ENCODE results near the gene AQP4. TPM values are rescaled to one million over a fixed set of nuclear protein-coding genes. Genes with fewer than 3 reads are reported as not detected.

AQP4 gene
- total and polyA plus RNA-seq, 2 experiments from 2014 or later, result 4.9 to 12.8 TPM

- WGBS (ENCODE audit: low lambda C conversion rate, missing lambda C conversion rate), result 5% methylated on average over 40 of the region's 40 CpGs
- H4K20me1 ChIP-seq (ENCODE audit: insufficient read depth, poor library complexity, severe bottlenecking), result no peaks in the 10 kb centered on the region
- H2AFZ ChIP-seq, result peak overlapping the region; percentile 46
- H3K9me2 ChIP-seq (replicated peaks; ENCODE audit: insufficient read depth), result no peaks in the 10 kb centered on the region
- H3K36me3 ChIP-seq (replicated peaks; ENCODE audit: insufficient read depth, low read depth), result no peaks in the 10 kb centered on the region
- H3K4me1 ChIP-seq (ENCODE audit: insufficient read depth), result peaks cover 6% of the 10 kb centered on the region
- DNase-seq (ENCODE audit: low spot score), result peak; percentile 64
- no peak overlapping the region for H3K27ac ChIP-seq
- peak overlapping the region; percentile 7 for H3K4me3 ChIP-seq
- H3K4me2 ChIP-seq, result peak overlapping the region; percentile 93
- no peaks in the 10 kb centered on the region for H3K9me3 ChIP-seq (ENCODE audit: low read depth)
- TF ChIP-seq CTCF (IDR thresholded peaks at IDR 0.05; ENCODE audit: poor library complexity) (no peak), EZH2phosphoT487 (IDR thresholded peaks at IDR 0.05; ENCODE audit: low read depth, severe bottlenecking, unreplicated experiment) (no peak), EZH2 (IDR thresholded peaks at IDR 0.05; ENCODE audit: borderline replicate concordance) (no peak)
- H3K79me2 ChIP-seq, result no peaks in the 10 kb centered on the region
- peaks cover 16% of the 10 kb centered on the region for H3K27me3 ChIP-seq
Measured at GRCh38 chr18:26863122-26863879, 2.2 kb downstream of the AQP4 start.

GRCh38 chr18:26862084-26862483 lies 3.4 kb downstream of the AQP4 start:
- H3K36me3 ChIP-seq (replicated peaks; ENCODE audit: insufficient read depth, low read depth), result no peaks in the 10 kb centered on the region
- WGBS (ENCODE audit: low lambda C conversion rate, missing lambda C conversion rate), result 96% methylated on average over 5 of the region's 5 CpGs
- no peaks in the 10 kb centered on the region for H3K9me2 ChIP-seq (replicated peaks; ENCODE audit: insufficient read depth)

GRCh38 chr18:26854292-26854881 lies 11.1 kb downstream of the AQP4 start:
- WGBS (ENCODE audit: low lambda C conversion rate, missing lambda C conversion rate), result 68% methylated on average over 10 of the region's 10 CpGs
- Histone ChIP-seq H3K79me2 (no peaks in the 10 kb centered on the region), H3K36me3 (replicated peaks; ENCODE audit: insufficient read depth, low read depth) (no peaks in the 10 kb centered on the region), H3K27me3 (no peaks in the 10 kb centered on the region), H4K20me1 (ENCODE audit: insufficient read depth, poor library complexity, severe bottlenecking) (no peaks in the 10 kb centered on the region), H2AFZ (no peak overlapping the region), H3K4me1 (ENCODE audit: insufficient read depth) (no peaks in the 10 kb centered on the region), H3K4me3 (no peak overlapping the region), H3K9me2 (replicated peaks; ENCODE audit: insufficient read depth) (no peaks in the 10 kb centered on the region), H3K27ac (no peak overlapping the region), H3K9me3 (ENCODE audit: low read depth) (no peaks in the 10 kb centered on the region), H3K4me2 (no peak overlapping the region)
- DNase-seq (ENCODE audit: low spot score), result no peak
- TF ChIP-seq CTCF (IDR thresholded peaks at IDR 0.05; ENCODE audit: poor library complexity), result no peak
- no peak for TF ChIP-seq EZH2 (IDR thresholded peaks at IDR 0.05; ENCODE audit: borderline replicate concordance)
- no peak for TF ChIP-seq EZH2phosphoT487 (IDR thresholded peaks at IDR 0.05; ENCODE audit: low read depth, severe bottlenecking, unreplicated experiment)

More at GRCh38 chr18:26862084-26862483, 3.4 kb downstream of the AQP4 start:
- H4K20me1 ChIP-seq (ENCODE audit: insufficient read depth, poor library complexity, severe bottlenecking), result no peaks in the 10 kb centered on the region
- TF ChIP-seq EZH2 (IDR thresholded peaks at IDR 0.05; ENCODE audit: borderline replicate concordance) (no peak), CTCF (IDR thresholded peaks at IDR 0.05; ENCODE audit: poor library complexity) (no peak), EZH2phosphoT487 (IDR thresholded peaks at IDR 0.05; ENCODE audit: low read depth, severe bottlenecking, unreplicated experiment) (no peak)
- no peaks in the 10 kb centered on the region for H3K79me2 ChIP-seq
- peaks cover 4% of the 10 kb centered on the region for H3K4me1 ChIP-seq (ENCODE audit: insufficient read depth)
- H3K4me3 ChIP-seq, result no peak overlapping the region
- no peak overlapping the region for H2AFZ ChIP-seq
- no peak for DNase-seq (ENCODE audit: low spot score)
- no peaks in the 10 kb centered on the region for H3K9me3 ChIP-seq (ENCODE audit: low read depth)
- H3K27me3 ChIP-seq, result peaks cover 16% of the 10 kb centered on the region
- no peak overlapping the region for H3K4me2 ChIP-seq
- no peak overlapping the region for H3K27ac ChIP-seq

Measured in hepatocyte (in vitro differentiated cells).